ENCODE data around the gene TCF7.

DNA sequence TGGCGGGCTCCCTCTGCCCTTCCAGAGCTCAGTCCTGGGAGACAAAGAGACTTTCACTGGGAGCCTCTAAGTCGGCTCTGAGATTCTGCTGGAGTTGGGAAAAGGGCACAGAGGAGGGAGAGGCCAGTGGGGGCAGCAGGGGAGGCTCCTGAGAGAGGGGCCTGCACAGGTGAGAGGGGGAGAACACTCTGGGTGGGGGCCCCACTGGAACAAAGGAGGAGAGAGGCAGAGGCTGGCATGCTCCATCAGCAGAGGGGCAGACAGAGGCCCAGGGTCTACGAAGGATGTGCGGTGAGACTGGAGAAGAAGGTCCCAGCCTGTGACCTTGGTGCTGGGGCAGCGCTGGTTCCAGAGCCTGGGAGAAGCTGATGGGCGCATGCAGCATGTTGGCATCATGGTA, 8.9 kb downstream of the TCF7 start:
- no peak for TF ChIP-seq EZH2 (IDR thresholded peaks at IDR 0.05)
- TF ChIP-seq POLR2AphosphoS5 (IDR thresholded peaks at IDR 0.05; ENCODE audit: borderline replicate concordance, low read depth, low read length) = no peak
- TF ChIP-seq FOXP2 (optimal IDR thresholded peaks at IDR 0.05; ENCODE audit: control extremely low read depth, extremely low read length, insufficient read depth) = no peak
